Endometrium (tissue), 2 donors: ENCODE measurements around the gene IL1RL2.

Experiments used
- FAIRE-seq: peaks from 2 replicates; lab custom pipeline; 2012; peaks lifted over from hg19 to GRCh38; lab: Jason Lieb, UNC
- donor health status: control.
- donor health status: control.

The IL1RL2 gene

GRCh38 chr2:102194609-102195268 is 7.9 kb downstream of the IL1RL2 start:
- FAIRE-seq: no peak

GRCh38 chr2:102197389-102198137 is 10.7 kb downstream of the IL1RL2 start:
- FAIRE-seq: no peak

- FAIRE-seq: no peak
Observed at GRCh38 chr2:102200539-102200938, 13.7 kb downstream of the IL1RL2 start.

GRCh38 chr2:102204638-102205037 is 17.8 kb downstream of the IL1RL2 start:
- FAIRE-seq: no peak

- no peak for FAIRE-seq
Observed at GRCh38 chr2:102206666-102207341, 20.0 kb downstream of the IL1RL2 start.

- no peak for FAIRE-seq
Observed at GRCh38 chr2:102208774-102209173, 22.0 kb downstream of the IL1RL2 start.

- no peak for FAIRE-seq
Observed at GRCh38 chr2:102209474-102209873, 22.7 kb downstream of the IL1RL2 start.

- FAIRE-seq: no peak
Observed at GRCh38 chr2:102217032-102217431, 30.2 kb downstream of the IL1RL2 start.

GRCh38 chr2:102224824-102225739 is 38.3 kb downstream of the IL1RL2 start:
- FAIRE-seq: no peak

GRCh38 chr2:102226171-102226570 is 39.3 kb downstream of the IL1RL2 start:
- no peak for FAIRE-seq

- no peak for FAIRE-seq
Observed at GRCh38 chr2:102226612-102227391, 40.0 kb downstream of the IL1RL2 start.

- no peak for FAIRE-seq
Observed at GRCh38 chr2:102229141-102229769, 42.4 kb downstream of the IL1RL2 start.

- FAIRE-seq: no peak
Observed at GRCh38 chr2:102230410-102230909, 43.6 kb downstream of the IL1RL2 start.

GRCh38 chr2:102233132-102233884 is 46.5 kb downstream of the IL1RL2 start:
- FAIRE-seq: no peak

- no peak for FAIRE-seq
Observed at GRCh38 chr2:102235042-102235473, 48.2 kb downstream of the IL1RL2 start.

- no peak for FAIRE-seq
Observed at GRCh38 chr2:102235491-102235890, 48.7 kb downstream of the IL1RL2 start.

GRCh38 chr2:102236132-102236531 is 49.3 kb downstream of the IL1RL2 start:
- FAIRE-seq: no peak

GRCh38 chr2:102237176-102237575 is 50.4 kb downstream of the IL1RL2 start:
- no peak for FAIRE-seq

- no peak for FAIRE-seq
Observed at GRCh38 chr2:102238039-102238756, 51.4 kb downstream of the IL1RL2 start.
